Immature natural killer cell (primary cell): Measurements from ENCODE around the gene PIK3R3. TPM values are rescaled to one million over a fixed set of nuclear protein-coding genes. Genes with fewer than 3 reads are reported as not detected.
"Not testable (repeated sequence)": the region's sequence is repeated elsewhere in the genome, so short reads cannot be mapped to it uniquely, and the experiment has no call there.

Experiments
- DNase-seq, 3 donors: peaks; one replicate each; pipeline ENCODE4 v3.0.0; 2022; ENCODE audit warnings: mixed read lengths in 1 of 3
- H3K27ac Mint-ChIP-seq, 6 donors: one replicate each; pipeline ENCODE4 v1.8.0; 2020; ENCODE audit warnings: mixed read lengths in 6 of 6, mild to moderate bottlenecking in 5 of 6, inconsistent platforms in 4 of 6, moderate library complexity in 3 of 6
- H3K27me3 Mint-ChIP-seq, 3 donors: one replicate each; pipeline ENCODE4 v1.8.0; 2020 to 2021; ENCODE audit warnings: low read depth in 3 of 3, mild to moderate bottlenecking in 3 of 3, mixed read lengths in 3 of 3, moderate library complexity in 3 of 3, inconsistent platforms in 1 of 3
- H3K36me3 Mint-ChIP-seq, 3 donors: one replicate each; pipeline ENCODE4 v1.8.0; 2020; ENCODE audit warnings: mixed read lengths in 3 of 3, inconsistent platforms in 2 of 3, mild to moderate bottlenecking in 2 of 3
- H3K4me1 Mint-ChIP-seq, 2 donors: one replicate each; pipeline ENCODE4 v1.8.0; 2020; ENCODE audit warnings: inconsistent platforms in 2 of 2, mild to moderate bottlenecking in 2 of 2, mixed read lengths in 2 of 2, moderate library complexity in 1 of 2
- H3K4me3 Mint-ChIP-seq, 5 donors: one replicate each; pipeline ENCODE4 v1.8.0; 2020; ENCODE audit warnings: mild to moderate bottlenecking in 5 of 5, mixed read lengths in 5 of 5, inconsistent platforms in 3 of 5, moderate library complexity in 3 of 5
- H3K9me3 Mint-ChIP-seq, 6 donors: one replicate each; pipeline ENCODE4 v1.8.0; 2020; ENCODE audit warnings: mild to moderate bottlenecking in 6 of 6, mixed read lengths in 6 of 6, inconsistent platforms in 4 of 6, moderate library complexity in 3 of 6
- polyA plus RNA-seq, 3 donors: library from polyadenylated mRNA; unstranded; fragments of 300-500 nt; fragmentation: Illumina TruSeq; gene quantifications; one replicate each; pipeline ENCODE4 v1.2.3, GENCODE V29; 2021

PIK3R3 gene
- polyA plus RNA-seq, 3 donors from 2014 or later: 1.6 to 7.7 (median 3.7) TPM

GRCh38 chr1:46113948-46114347 is 18.5 kb downstream of the PIK3R3 start:
- Mint-ChIP-seq H3K27ac (no peak overlapping the region), H3K9me3 (no peaks in the 10 kb centered on the region), H3K4me3 (no peak overlapping the region), H3K36me3 (peaks cover 0 to 4% (median 0%) of the 10 kb centered on the region in 3 donors), H3K27me3 (peaks cover 0 to 3% (median 1%) of the 10 kb centered on the region in 3 donors), H3K4me1 (no peaks in the 10 kb centered on the region)
- no peak for DNase-seq

GRCh38 chr1:46112108-46112507 is 20.3 kb downstream of the PIK3R3 start:
- no peak for DNase-seq
- peaks cover 0 to 3% (median 0%) of the 10 kb centered on the region in 3 donors for H3K27me3 Mint-ChIP-seq
- H3K36me3 Mint-ChIP-seq: peaks cover 0 to 4% (median 0%) of the 10 kb centered on the region in 3 donors
- no peak overlapping the region for H3K4me3 Mint-ChIP-seq
- H3K9me3 Mint-ChIP-seq: no peaks in the 10 kb centered on the region
- no peaks in the 10 kb centered on the region for H3K4me1 Mint-ChIP-seq
- H3K27ac Mint-ChIP-seq: no peak overlapping the region

- H3K4me1 Mint-ChIP-seq: no peaks in the 10 kb centered on the region
- H3K36me3 Mint-ChIP-seq: peaks cover 0 to 4% (median 0%) of the 10 kb centered on the region in 3 donors
- no peak for DNase-seq
- H3K27ac Mint-ChIP-seq: no peak overlapping the region
- H3K4me3 Mint-ChIP-seq: no peak overlapping the region
- peaks cover 0 to 3% (median 0%) of the 10 kb centered on the region in 3 donors for H3K27me3 Mint-ChIP-seq
- no peaks in the 10 kb centered on the region for H3K9me3 Mint-ChIP-seq
These were observed 21.9 kb downstream of the PIK3R3 start for GRCh38 chr1:46110521-46110920.

- Mint-ChIP-seq H3K4me1 (no peaks in the 10 kb centered on the region), H3K27me3 (no peaks in the 10 kb centered on the region), H3K36me3 (peaks cover 0 to 12% (median 0%) of the 10 kb centered on the region in 3 donors), H3K27ac (no peak overlapping the region), H3K4me3 (no peak overlapping the region), H3K9me3 (no peaks in the 10 kb centered on the region)
- no peak for DNase-seq
These were observed 29.5 kb downstream of the PIK3R3 start for GRCh38 chr1:46102769-46103476.

GRCh38 chr1:46099215-46099614 is 33.2 kb downstream of the PIK3R3 start:
- Mint-ChIP-seq H3K4me1 (no peaks in the 10 kb centered on the region), H3K4me3 (no peak overlapping the region), H3K27ac (no peak overlapping the region), H3K27me3 (no peaks in the 10 kb centered on the region), H3K36me3 (peaks cover 0 to 8% (median 0%) of the 10 kb centered on the region in 3 donors), H3K9me3 (no peaks in the 10 kb centered on the region)
- DNase-seq: no peak

GRCh38 chr1:46098027-46098712 is 34.3 kb downstream of the PIK3R3 start:
- Mint-ChIP-seq H3K4me3 (no peak overlapping the region), H3K4me1 (no peaks in the 10 kb centered on the region), H3K36me3 (peaks cover 0 to 8% (median 0%) of the 10 kb centered on the region in 3 donors), H3K27me3 (no peaks in the 10 kb centered on the region), H3K9me3 (no peaks in the 10 kb centered on the region), H3K27ac (no peak overlapping the region)
- no peak for DNase-seq

- no peaks in the 10 kb centered on the region for H3K9me3 Mint-ChIP-seq
These were observed 35.3 kb downstream of the PIK3R3 start for GRCh38 chr1:46097149-46097472.

GRCh38 chr1:46096269-46097148 is 35.9 kb downstream of the PIK3R3 start:
- Mint-ChIP-seq H3K36me3 (peaks cover 0 to 8% (median 0%) of the 10 kb centered on the region in 3 donors), H3K27me3 (peaks cover 0 to 2% (median 0%) of the 10 kb centered on the region in 3 donors), H3K4me3 (no peak overlapping the region), H3K27ac (no peak overlapping the region), H3K4me1 (no peaks in the 10 kb centered on the region), H3K9me3 (no peaks in the 10 kb centered on the region)
- DNase-seq: no peak

More at GRCh38 chr1:46097149-46097472, 35.3 kb downstream of the PIK3R3 start:
- H3K4me3 Mint-ChIP-seq: no peak overlapping the region
- H3K27me3 Mint-ChIP-seq: peaks cover 0 to 2% (median 0%) of the 10 kb centered on the region in 3 donors
- H3K4me1 Mint-ChIP-seq: no peaks in the 10 kb centered on the region
- DNase-seq: no peak
- peaks cover 0 to 8% (median 0%) of the 10 kb centered on the region in 3 donors for H3K36me3 Mint-ChIP-seq
- H3K27ac Mint-ChIP-seq: no peak overlapping the region

GRCh38 chr1:46095110-46095509 is 37.3 kb downstream of the PIK3R3 start:
- not testable (repeated sequence) for H3K27ac Mint-ChIP-seq

GRCh38 chr1:46094471-46095005 is 37.9 kb downstream of the PIK3R3 start:
- Mint-ChIP-seq H3K27ac (no peak overlapping the region), H3K27me3 (peaks cover 0 to 2% (median 0%) of the 10 kb centered on the region in 3 donors), H3K4me1 (no peaks in the 10 kb centered on the region), H3K4me3 (no peak overlapping the region), H3K36me3 (peaks cover 0 to 7% (median 0%) of the 10 kb centered on the region in 3 donors), H3K9me3 (no peaks in the 10 kb centered on the region)
- no peak for DNase-seq

More at GRCh38 chr1:46095110-46095509, 37.3 kb downstream of the PIK3R3 start:
- not testable (repeated sequence) for H3K36me3 Mint-ChIP-seq, H3K4me3 Mint-ChIP-seq, H3K4me1 Mint-ChIP-seq, H3K9me3 Mint-ChIP-seq, H3K27me3 Mint-ChIP-seq, DNase-seq

GRCh38 chr1:46093832-46094231 is 38.6 kb downstream of the PIK3R3 start:
- not testable (repeated sequence) for H3K4me3 Mint-ChIP-seq, DNase-seq, H3K36me3 Mint-ChIP-seq, H3K27ac Mint-ChIP-seq, H3K27me3 Mint-ChIP-seq, H3K4me1 Mint-ChIP-seq, H3K9me3 Mint-ChIP-seq

GRCh38 chr1:46087891-46088290 is 44.5 kb downstream of the PIK3R3 start:
- Mint-ChIP-seq H3K4me1 (no peaks in the 10 kb centered on the region), H3K27ac (no peak overlapping the region), H3K36me3 (peaks cover 0 to 8% (median 0%) of the 10 kb centered on the region in 3 donors), H3K4me3 (no peak overlapping the region), H3K27me3 (peaks cover 0 to 3% (median 2%) of the 10 kb centered on the region in 3 donors), H3K9me3 (no peaks in the 10 kb centered on the region)
- DNase-seq: no peak

- peaks cover 0 to 8% (median 0%) of the 10 kb centered on the region in 3 donors for H3K36me3 Mint-ChIP-seq
- no peak for DNase-seq
- peaks cover 0 to 2% (median 2%) of the 10 kb centered on the region in 3 donors for H3K27me3 Mint-ChIP-seq
- H3K9me3 Mint-ChIP-seq: no peaks in the 10 kb centered on the region
- H3K27ac Mint-ChIP-seq: no peak overlapping the region
- H3K4me3 Mint-ChIP-seq: no peak overlapping the region
- H3K4me1 Mint-ChIP-seq: no peaks in the 10 kb centered on the region
These were observed 45.9 kb downstream of the PIK3R3 start for GRCh38 chr1:46086576-46086975.
